Osteoblast (primary cell): ENCODE data around the gene ATP8B2. TPM values are rescaled to one million over a fixed set of nuclear protein-coding genes. Genes with fewer than 3 reads are reported as not detected.
"Not testable (repeated sequence)": the region's sequence is repeated elsewhere in the genome, so short reads cannot be mapped to it uniquely, and the experiment has no call there.

ENCODE experiments used
- DNase-seq: peaks from one replicate; pipeline ENCODE4 v3.0.0; 2011; ENCODE audit warnings: low spot score, mixed read lengths; ENCODE audit not compliant: insufficient read length; ENCODE audit errors: missing footprints
- H2AFZ ChIP-seq: 2 replicates; pipeline ENCODE4 v1.6.0; 2011; ENCODE audit warnings: mild to moderate bottlenecking, low read length
- H3K27ac ChIP-seq: 2 replicates; pipeline ENCODE4 v1.5.1; 2011; ENCODE audit warnings: mild to moderate bottlenecking, low read depth, low read length, moderate library complexity
- H3K27me3 ChIP-seq: 2 replicates; pipeline ENCODE4 v1.6.0; 2012; ENCODE audit warnings: mild to moderate bottlenecking, control low read depth, inconsistent platforms, low read length, moderate library complexity; ENCODE audit not compliant: insufficient read depth
- H3K36me3 ChIP-seq: 2 replicates; pipeline ENCODE4 v1.5.1; 2011; ENCODE audit warnings: mild to moderate bottlenecking, low read length, control low read depth, moderate library complexity; ENCODE audit not compliant: insufficient read depth
- H3K4me1 ChIP-seq: 2 replicates; pipeline ENCODE4 v1.5.1; 2011; ENCODE audit warnings: mild to moderate bottlenecking, low read length, control low read depth, moderate library complexity; ENCODE audit not compliant: insufficient read depth
- H3K4me2 ChIP-seq: 2 replicates; pipeline ENCODE4 v1.6.0; 2011; ENCODE audit warnings: mild to moderate bottlenecking, low read length; ENCODE audit not compliant: insufficient read depth
- H3K4me3 ChIP-seq: fragments of 200-600 bp; sonication (generic); 3 replicates; pipeline ENCODE4 v1.5.1; 2012; ENCODE audit warnings: mild to moderate bottlenecking, low read length, inconsistent platforms; ENCODE audit not compliant: insufficient read depth
- H3K79me2 ChIP-seq: 2 replicates; pipeline ENCODE4 v1.6.0; 2012; ENCODE audit warnings: mild to moderate bottlenecking, low read length, control low read depth, inconsistent platforms; ENCODE audit not compliant: insufficient read depth
- H3K9me3 ChIP-seq: 2 replicates; pipeline ENCODE4 v1.5.1; 2011; ENCODE audit warnings: low read depth, low read length, control low read depth
- H4K20me1 ChIP-seq: 2 replicates; pipeline ENCODE4 v1.6.0; 2012; ENCODE audit warnings: mild to moderate bottlenecking, low read length, control low read depth; ENCODE audit not compliant: insufficient read depth
- total RNA-seq: library from RNA; depleted of rRNA; stranded (reverse); fragments of >200 nt; gene quantifications from 2 replicates; pipeline ENCODE4 v1.2.3, GENCODE V29; 2012
- TF ChIP-seq, protein P1 (sequence below): IDR thresholded peaks from 2 replicates; pipeline ENCODE4 v1.5.1; 2011; ENCODE audit warnings: mild to moderate bottlenecking, low read depth, low read length, moderate library complexity; ENCODE audit errors: extremely low read depth

The ATP8B2 gene
- total RNA-seq, 1 donor = 162 TPM

DNA sequence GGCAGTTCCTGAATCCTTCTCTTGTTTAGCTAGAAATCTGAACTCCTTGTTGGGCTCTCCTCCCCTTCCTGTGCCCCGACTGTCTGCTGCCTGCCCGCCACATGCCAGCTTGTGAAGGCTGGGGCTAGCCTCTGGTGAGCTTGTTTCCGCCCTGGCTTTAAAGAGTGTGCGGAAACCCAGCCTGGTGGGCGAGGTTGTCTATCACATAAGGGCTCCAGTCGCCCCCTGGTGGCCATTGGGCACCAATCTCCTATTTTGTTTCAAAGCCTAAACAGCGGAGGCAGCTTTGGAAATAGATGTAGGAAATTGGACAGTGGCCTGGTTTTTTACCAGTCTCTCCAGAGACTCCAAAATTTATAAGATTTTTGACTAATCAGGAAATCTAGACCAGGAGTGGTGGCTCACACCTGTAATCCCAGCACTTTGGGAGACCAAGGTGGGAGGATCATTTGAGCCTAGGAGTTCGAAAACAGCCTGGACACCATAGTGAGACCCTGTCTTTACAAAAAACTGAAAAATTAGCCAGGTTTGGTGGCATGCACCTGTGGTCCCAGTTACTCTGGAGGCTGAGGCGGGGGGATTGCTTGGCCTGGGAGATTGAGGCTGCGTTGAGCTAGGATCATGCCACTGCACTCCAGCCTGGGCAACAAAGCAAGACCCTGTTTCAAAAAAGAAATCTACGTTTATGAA, 9.8 kb downstream of the ATP8B2 start:
- Histone ChIP-seq H3K79me2 (peaks cover 20% of the 10 kb centered on the region), H3K9me3 (no peaks in the 10 kb centered on the region), H3K4me2 (peak overlapping the region; percentile 6), H3K27me3 (no peaks in the 10 kb centered on the region), H3K36me3 (peaks cover 81% of the 10 kb centered on the region), H4K20me1 (peaks cover 31% of the 10 kb centered on the region), H2AFZ (no peak overlapping the region), H3K4me3 (no peak overlapping the region), H3K4me1 (peaks cover 12% of the 10 kb centered on the region), H3K27ac (peak overlapping the region; percentile 42)
- DNase-seq = peak; percentile 98
- TF ChIP-seq, protein P1, sequence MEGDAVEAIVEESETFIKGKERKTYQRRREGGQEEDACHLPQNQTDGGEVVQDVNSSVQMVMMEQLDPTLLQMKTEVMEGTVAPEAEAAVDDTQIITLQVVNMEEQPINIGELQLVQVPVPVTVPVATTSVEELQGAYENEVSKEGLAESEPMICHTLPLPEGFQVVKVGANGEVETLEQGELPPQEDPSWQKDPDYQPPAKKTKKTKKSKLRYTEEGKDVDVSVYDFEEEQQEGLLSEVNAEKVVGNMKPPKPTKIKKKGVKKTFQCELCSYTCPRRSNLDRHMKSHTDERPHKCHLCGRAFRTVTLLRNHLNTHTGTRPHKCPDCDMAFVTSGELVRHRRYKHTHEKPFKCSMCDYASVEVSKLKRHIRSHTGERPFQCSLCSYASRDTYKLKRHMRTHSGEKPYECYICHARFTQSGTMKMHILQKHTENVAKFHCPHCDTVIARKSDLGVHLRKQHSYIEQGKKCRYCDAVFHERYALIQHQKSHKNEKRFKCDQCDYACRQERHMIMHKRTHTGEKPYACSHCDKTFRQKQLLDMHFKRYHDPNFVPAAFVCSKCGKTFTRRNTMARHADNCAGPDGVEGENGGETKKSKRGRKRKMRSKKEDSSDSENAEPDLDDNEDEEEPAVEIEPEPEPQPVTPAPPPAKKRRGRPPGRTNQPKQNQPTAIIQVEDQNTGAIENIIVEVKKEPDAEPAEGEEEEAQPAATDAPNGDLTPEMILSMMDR = peak; percentile 92

DNA sequence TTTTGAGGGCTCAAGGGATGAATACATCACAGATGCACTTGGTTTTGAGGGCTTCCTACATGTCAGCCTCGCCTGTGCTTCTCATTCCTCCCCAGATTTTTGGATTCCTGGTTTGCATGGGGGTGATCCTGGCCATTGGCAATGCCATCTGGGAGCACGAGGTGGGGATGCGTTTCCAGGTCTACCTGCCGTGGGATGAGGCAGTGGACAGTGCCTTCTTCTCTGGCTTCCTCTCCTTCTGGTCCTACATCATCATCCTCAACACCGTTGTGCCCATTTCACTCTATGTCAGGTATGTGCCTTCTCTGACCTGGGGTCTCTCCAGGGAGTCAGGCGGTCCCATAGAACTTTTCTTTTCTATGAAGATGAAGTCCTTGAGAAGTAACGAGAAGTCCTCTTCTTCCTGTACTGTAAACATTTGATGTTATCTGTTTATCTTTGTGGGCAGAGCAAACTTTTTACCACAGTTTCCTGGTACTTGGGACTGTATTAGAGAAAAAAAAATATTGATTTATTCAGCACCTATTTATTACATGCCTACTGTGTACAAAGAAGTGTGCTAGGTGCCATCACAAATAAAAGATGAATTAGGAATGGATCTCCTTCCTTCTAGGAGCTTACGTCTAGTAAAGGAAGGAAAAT, 12.0 kb downstream of the ATP8B2 start:
- H2AFZ ChIP-seq = no peak overlapping the region
- peaks cover 82% of the 10 kb centered on the region for H3K36me3 ChIP-seq
- peaks cover 20% of the 10 kb centered on the region for H4K20me1 ChIP-seq

DNA sequence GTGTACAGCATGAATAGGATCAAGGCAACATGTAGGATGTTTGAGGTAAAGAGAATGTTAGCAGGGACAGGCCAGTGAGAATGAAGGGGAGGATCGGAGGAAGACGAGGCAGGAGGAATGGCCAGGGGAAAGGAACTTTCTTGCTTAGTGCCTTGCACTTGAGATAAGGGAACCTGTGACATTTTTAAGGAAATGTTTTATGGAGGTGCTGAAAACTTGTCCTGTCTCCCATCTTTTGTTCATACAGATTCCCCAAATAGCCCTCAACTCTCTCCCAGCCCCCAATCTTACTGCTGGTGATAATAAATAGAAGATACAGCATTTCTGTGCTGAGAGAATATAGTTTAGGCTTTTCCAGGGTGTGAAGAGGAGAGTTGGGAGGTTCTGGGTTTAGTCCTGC, 13.6 kb downstream of the ATP8B2 start:
- H3K36me3 ChIP-seq = peaks cover 87% of the 10 kb centered on the region

More for the DNA sequence above, 12.0 kb downstream of the ATP8B2 start:
- H3K4me1 ChIP-seq = peaks cover 12% of the 10 kb centered on the region
- H3K27ac ChIP-seq = no peak overlapping the region
- TF ChIP-seq, protein P1 = no peak
- peaks cover 10% of the 10 kb centered on the region for H3K79me2 ChIP-seq
- no peak overlapping the region for H3K4me3 ChIP-seq
- H3K4me2 ChIP-seq = no peak overlapping the region
- no peaks in the 10 kb centered on the region for H3K9me3 ChIP-seq
- no peaks in the 10 kb centered on the region for H3K27me3 ChIP-seq
- DNase-seq = no peak

DNA sequence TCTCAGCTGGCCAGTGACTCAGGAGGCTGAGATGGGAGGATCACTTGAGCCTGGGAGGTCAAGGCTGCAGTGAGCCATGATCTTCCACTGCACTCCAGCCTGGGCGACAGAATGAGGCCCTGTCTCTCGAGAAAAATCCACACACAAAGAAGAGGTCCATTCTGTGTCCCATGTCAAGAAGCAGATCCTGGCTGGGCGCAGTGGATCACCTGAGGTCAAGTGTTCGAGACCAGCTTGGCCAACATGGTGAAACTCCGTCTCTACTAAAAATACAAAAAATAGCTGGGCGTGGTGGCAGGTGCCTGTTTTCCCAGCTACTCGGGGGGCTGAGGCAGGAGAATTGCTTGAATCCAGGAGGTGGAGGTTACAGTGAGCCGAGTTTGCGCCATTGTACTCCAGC, 16.0 kb downstream of the ATP8B2 start:
- H3K9me3 ChIP-seq, H3K4me1 ChIP-seq, H3K4me3 ChIP-seq, DNase-seq, H2AFZ ChIP-seq, H3K27ac ChIP-seq, H3K27me3 ChIP-seq, H3K4me2 ChIP-seq, H3K79me2 ChIP-seq: not testable (repeated sequence)
- H3K36me3 ChIP-seq = peaks cover 90% of the 10 kb centered on the region
- peaks cover 32% of the 10 kb centered on the region for H4K20me1 ChIP-seq

More for the DNA sequence above, 13.6 kb downstream of the ATP8B2 start:
- Histone ChIP-seq H3K27me3 (no peaks in the 10 kb centered on the region), H3K4me2 (no peak overlapping the region), H3K79me2 (peaks cover 10% of the 10 kb centered on the region), H4K20me1 (peaks cover 21% of the 10 kb centered on the region), H3K9me3 (no peaks in the 10 kb centered on the region), H3K27ac (no peak overlapping the region), H3K4me3 (no peak overlapping the region), H3K4me1 (peaks cover 11% of the 10 kb centered on the region), H2AFZ (no peak overlapping the region)
- TF ChIP-seq, protein P1 = no peak
- DNase-seq = no peak
